ENCODE measurements around the gene CSMD2.

The CSMD2 gene

GRCh38 chr1:33908324-33908956 lies 256.6 kb downstream of the CSMD2 start:
- in situ Hi-C loops (cut with HindIII; ENCODE audit: low sequenced_read_pairs): no loop called here

GRCh38 chr1:33906156-33906555 lies 258.9 kb downstream of the CSMD2 start:
- in situ Hi-C loops (cut with HindIII; ENCODE audit: low sequenced_read_pairs): no loop called here

- in situ Hi-C loops (cut with HindIII; ENCODE audit: low sequenced_read_pairs): no loop called here
These were observed 259.8 kb downstream of the CSMD2 start for GRCh38 chr1:33905241-33905640.

DNA sequence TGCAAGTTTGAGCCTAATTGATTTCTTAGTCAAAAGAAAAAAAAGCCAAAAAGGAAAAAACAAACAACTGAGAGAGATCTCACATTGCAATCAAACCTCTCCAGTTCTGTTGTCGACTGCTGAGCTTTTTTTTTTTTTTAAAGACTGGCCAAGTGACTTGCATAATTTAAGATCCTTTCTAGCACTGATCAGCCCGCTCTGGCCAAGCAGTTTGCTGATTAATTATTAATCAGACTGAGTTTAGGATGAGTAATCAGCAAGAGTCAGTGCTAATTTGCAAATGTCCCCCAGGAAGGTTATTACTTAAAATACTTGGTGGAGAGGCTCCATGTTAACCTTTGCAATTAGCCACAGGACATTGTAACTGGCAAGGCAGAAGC lies 261.8 kb downstream of the CSMD2 start:
- in situ Hi-C loops (cut with HindIII; ENCODE audit: low sequenced_read_pairs): no loop called here

DNA sequence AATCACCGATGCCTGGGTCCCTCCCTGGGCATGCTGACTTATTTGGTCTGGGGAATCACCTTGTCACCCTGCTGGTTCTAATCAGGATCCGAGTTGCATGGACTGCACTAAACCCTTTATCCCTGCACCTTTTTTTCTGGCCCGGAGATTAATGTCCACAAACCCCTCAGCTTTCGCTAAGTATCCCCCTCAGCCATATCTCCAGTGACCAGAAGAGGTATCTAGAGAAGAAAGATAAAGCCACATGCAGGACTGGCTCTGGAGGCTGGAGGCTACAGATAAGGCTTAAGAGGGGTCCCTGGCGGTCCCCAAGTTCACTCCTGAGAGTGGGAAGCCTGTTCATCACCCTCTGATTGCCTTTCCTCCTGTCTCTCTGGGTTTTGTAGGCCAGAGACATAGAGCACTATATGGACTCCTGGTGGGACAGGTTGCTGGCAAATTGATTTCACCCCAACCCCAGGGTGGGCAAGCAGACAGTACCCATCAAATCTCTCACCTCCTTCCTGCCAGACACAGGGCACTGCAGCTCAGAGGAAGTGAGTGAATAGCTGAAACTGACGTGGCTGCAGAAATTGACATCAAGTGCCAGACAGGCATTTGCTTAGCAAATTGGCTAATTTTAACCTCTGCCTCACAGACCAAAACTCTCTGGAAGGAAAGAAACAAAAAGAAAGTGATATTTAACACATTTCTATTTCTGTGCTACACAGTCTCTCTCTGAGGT lies 262.4 kb downstream of the CSMD2 start:
- in situ Hi-C loops (cut with HindIII; ENCODE audit: low sequenced_read_pairs): no loop called here

GRCh38 chr1:33899746-33900145 lies 265.3 kb downstream of the CSMD2 start:
- in situ Hi-C loops (cut with HindIII; ENCODE audit: low sequenced_read_pairs): no loop called here

- in situ Hi-C loops (cut with HindIII; ENCODE audit: low sequenced_read_pairs): no loop called here
These were observed 266.1 kb downstream of the CSMD2 start for GRCh38 chr1:33898881-33899280.

- in situ Hi-C loops (cut with HindIII; ENCODE audit: low sequenced_read_pairs): no loop called here
These were observed 266.6 kb downstream of the CSMD2 start for GRCh38 chr1:33898406-33898805.

- in situ Hi-C loops (cut with HindIII; ENCODE audit: low sequenced_read_pairs): no loop called here
These were observed 267.8 kb downstream of the CSMD2 start for GRCh38 chr1:33897092-33897725.

- in situ Hi-C loops (cut with HindIII; ENCODE audit: low sequenced_read_pairs): no loop called here
These were observed 269.1 kb downstream of the CSMD2 start for GRCh38 chr1:33895976-33896375.

- in situ Hi-C loops (cut with HindIII; ENCODE audit: low sequenced_read_pairs): no loop called here
These were observed 269.6 kb downstream of the CSMD2 start for GRCh38 chr1:33895396-33895795.

DNA sequence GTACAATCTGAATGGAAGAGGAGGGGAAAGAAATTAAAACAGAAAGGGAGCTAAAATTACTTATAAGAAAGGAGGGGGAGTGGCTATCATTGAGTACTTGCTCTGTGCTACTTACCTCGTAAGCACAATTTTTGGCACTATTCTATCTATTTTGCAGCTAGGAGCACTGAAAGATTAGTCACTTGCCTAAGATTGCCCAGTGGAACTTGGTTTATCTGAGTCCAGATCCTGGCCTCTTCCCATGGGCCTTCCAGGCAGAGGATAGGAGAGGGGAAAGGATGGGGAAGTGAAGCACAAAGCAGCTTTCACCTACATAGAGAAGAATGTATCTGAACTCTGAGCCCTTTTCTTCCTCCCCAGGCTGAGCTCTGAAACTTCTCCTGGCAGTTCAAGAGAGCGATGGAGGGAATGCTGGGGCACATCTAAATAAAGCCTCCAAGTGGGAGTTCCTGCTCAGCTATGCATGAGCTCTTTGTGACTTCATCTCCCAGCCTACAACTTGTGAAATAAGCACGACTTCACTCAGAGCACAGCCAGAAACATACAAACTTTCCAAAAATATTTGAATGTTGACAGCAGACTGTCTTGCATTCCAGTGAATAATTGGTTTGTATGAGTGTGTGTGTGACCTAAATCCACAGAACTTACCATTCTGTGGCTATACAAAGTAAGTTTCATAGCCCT lies 271.7 kb downstream of the CSMD2 start:
- in situ Hi-C loops (cut with HindIII; ENCODE audit: low sequenced_read_pairs): no loop called here

GRCh38 chr1:33886496-33886895 lies 278.5 kb downstream of the CSMD2 start:
- in situ Hi-C loops (cut with HindIII; ENCODE audit: low sequenced_read_pairs): no loop called here

DNA sequence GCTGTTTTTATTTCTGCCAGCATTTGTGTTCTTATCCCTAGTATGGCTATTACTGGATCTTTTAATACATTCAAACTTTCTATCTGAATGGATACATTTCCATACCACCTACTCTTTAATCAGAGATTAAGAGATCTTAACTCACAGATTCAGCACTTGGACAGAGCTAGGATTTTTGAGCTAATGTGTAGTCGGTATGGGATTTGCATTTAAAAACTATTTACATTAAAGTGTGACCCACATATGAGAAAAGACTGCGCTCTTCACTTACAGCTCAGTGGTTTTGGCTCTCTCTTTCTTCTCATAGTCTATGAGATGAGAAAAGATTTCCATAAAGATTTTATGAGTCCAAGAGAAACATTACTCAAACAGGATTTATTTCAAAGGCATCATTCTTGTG lies 284.7 kb downstream of the CSMD2 start:
- in situ Hi-C loops (cut with HindIII; ENCODE audit: low sequenced_read_pairs): no loop called here

DNA sequence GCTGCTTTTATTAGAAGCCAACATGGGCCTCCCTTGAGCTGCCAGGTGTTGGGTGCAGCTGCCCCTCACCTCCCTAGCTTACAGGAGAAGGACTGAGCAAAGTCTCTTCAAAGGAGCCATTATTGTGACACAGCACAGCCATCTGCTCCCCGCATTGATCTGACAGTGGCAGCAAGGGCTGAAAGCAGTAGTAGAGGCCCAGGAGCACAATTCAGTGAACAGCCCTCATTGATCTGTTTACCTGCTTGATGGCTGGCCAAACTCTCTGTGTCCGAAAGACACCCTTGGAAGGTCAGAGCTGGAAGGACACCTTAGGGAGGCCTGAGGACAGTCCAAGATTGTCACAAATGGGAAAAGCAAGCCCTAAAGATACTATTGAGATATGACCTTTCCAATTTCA lies 286.6 kb downstream of the CSMD2 start:
- in situ Hi-C loops (cut with HindIII; ENCODE audit: low sequenced_read_pairs): no loop called here

DNA sequence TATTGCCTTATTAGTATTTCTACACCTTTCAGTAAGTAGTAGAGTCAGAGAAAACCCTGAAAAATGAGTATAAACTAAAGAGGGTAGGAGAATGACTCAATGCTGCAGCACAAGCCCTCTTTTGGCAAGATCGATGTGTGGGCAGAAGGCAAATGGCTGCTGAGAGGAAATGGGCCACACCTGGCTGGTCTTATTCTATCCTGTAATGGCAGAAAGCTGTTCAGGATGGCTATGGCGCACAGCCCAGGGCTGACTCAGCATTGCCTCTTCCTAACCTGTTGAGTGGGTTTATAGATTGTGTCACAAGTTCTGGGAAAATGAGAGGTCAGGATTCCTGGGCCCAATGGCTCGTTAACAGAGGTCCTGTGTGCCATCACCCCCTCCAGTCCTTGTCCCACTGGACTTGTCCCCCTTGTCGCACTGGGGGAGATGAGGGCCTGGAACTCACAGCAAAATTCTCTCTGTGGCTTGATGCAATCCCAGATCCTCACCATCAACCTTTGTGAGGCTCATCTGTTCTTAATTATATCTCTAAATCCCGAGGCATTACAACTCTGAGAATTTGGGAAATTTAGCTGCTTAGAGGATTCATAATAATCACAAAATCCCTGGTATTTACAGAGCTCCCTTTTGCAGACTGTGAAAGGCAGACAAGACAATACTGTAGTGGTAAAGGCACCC lies 287.9 kb downstream of the CSMD2 start:
- in situ Hi-C loops (cut with HindIII; ENCODE audit: low sequenced_read_pairs): no loop called here

DNA sequence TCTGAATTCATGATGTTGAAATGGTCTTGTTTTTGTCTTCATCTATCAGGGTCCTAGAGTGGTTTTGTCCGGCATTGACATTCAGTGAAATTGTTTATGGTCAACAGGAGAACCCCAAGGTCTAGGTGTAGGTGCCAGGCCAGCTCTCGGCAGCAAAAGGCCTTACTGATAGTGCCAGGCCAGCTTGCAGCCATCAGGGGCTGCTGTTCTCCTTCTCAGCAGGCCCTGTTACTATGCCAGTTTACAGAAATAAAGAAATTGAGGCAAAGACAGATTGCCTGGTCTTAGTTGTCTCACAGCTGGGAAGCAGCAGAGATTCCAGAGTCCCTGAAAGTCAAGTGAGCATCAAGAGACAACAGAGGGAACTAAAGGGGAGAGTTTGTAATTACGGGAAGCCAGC lies 289.2 kb downstream of the CSMD2 start:
- in situ Hi-C loops (cut with HindIII; ENCODE audit: low sequenced_read_pairs): no loop called here

GRCh38 chr1:33874636-33875035 lies 290.4 kb downstream of the CSMD2 start:
- in situ Hi-C loops (cut with HindIII; ENCODE audit: low sequenced_read_pairs): no loop called here

GRCh38 chr1:33872683-33873082 lies 292.3 kb downstream of the CSMD2 start:
- in situ Hi-C loops (cut with HindIII; ENCODE audit: low sequenced_read_pairs): no loop called here

DNA sequence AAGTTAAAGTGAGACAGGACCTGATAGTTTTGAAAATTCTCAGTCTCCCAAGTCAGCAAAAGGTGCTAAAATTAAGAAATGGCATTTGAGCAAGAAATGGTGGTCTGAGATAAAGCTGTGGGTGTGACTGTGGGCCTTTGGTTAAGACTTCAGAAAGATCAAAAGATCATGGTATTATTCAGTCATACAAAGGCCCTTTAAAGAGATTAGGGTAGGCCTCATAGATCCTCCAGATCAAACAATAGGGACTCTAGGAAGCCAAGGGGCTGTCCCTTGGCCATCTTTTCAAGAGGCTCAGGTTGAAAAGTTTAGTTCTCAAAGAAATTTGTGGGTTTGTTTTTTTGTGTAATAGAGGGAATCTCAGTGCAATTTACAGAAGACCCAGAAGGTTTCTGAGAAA lies 292.8 kb downstream of the CSMD2 start:
- in situ Hi-C loops (cut with HindIII; ENCODE audit: low sequenced_read_pairs): no loop called here

GRCh38 chr1:33867684-33868083 lies 297.3 kb downstream of the CSMD2 start:
- in situ Hi-C loops (cut with HindIII; ENCODE audit: low sequenced_read_pairs): no loop called here

All from DLD1 (cell line).